ENCODE data around the gene GAP43.

DNA sequence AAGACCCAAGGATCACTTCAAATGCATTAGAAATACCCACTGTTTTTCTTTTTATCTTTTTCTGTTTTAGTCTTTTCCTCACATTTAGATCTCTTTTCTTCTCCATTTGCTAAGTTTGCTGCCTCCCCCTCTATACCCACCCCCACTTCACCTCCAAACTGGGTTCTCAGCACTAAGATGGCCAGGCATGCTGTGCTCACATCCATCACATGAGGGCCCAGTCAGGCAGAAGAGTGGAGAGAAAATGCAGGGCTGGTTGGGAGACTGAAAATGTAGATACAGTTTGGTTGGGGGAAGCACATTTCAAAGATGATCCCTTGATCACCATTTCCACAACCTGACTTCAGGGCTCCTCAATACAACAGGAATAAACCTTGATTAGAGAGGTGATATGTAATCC is 8.7 kb downstream of the GAP43 start:
- TF ChIP-seq CTCF (IDR thresholded peaks at IDR 0.05 in 8 of 11, conservative IDR thresholded peaks at IDR 0.05 in 3 of 11) (no peak), POLR2A (IDR thresholded peaks at IDR 0.05) (no peak)
